HG02970 (cell line): ENCODE data around the gene FILIP1L.
A peak's percentile ranks its signal among the peaks of the same experiment; 100 is the strongest.

ENCODE experiments used
- ATAC-seq: cut with Tn5 transposase; IDR thresholded peaks from one replicate; pipeline ENCODE4 v1.9.1; 2021; ENCODE audit warnings: mild to moderate bottlenecking, moderate library complexity, moderate number of reproducible peaks; ENCODE audit not compliant: unreplicated experiment, low FRiP score

FILIP1L gene

GRCh38 chr3:99877031-99877579, 237.2 kb downstream of the FILIP1L start:
- no peak for ATAC-seq

GRCh38 chr3:99875929-99876841, 238.1 kb downstream of the FILIP1L start:
- peak; percentile 82 for ATAC-seq

- no peak for ATAC-seq
Observed at GRCh38 chr3:99875581-99875928, 238.7 kb downstream of the FILIP1L start.

- no peak for ATAC-seq
Observed at GRCh38 chr3:99874237-99875002, 239.9 kb downstream of the FILIP1L start.

GRCh38 chr3:99873269-99874102, 240.8 kb downstream of the FILIP1L start:
- no peak for ATAC-seq

DNA sequence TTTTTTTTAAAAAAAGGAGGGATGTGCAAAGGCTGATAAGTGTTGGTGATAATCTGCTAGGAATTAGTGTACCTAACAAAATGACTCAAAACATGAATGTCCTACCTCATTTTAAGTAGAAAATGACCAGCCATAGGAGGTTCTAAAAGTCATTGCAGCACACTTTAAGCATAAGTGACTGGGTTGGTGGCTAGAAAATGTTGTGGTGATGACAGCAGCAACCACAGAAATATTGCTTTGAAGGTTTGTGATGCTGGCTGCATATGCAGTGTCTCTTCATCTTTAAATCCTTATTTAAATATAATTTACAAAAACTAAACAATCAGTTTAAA, 241.4 kb downstream of the FILIP1L start:
- no peak for ATAC-seq

DNA sequence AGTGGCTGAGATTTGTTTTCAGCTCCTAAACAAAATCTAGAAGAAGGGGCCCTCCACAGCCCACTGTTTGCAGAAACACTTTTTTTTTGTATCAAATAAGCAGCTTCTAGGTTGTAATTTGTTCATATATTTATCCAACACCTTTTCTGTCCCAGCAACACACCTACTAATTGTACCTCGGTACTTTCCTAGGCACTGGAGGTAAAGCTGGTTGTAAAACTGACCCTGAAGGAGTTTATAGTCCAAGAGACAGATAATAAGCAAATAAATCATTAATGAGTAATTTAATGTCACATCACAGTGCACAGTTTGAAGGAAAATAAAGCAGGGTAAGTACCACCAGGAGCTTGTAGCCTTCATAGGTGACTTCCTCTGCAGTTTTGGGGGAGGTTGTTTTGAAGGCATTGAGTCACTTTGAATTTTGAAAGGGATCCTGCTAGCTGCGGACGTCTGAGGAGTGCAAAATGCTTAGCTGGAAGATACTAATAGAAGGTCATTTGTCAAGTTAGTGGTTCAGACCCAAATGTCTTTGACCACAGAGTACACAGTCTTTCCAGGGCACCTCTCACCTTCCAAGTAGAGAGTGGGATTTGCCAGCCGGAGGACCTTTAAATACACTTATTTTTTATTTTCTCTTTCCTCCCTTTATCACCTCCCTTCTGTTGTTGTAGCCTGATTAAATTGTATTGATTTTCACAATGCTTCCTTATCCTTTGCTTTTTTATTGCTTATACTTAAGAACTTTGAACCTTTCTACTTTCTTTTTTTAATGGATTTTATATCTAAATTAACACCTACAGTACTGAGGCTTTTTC, 242.9 kb downstream of the FILIP1L start:
- ATAC-seq = no peak

DNA sequence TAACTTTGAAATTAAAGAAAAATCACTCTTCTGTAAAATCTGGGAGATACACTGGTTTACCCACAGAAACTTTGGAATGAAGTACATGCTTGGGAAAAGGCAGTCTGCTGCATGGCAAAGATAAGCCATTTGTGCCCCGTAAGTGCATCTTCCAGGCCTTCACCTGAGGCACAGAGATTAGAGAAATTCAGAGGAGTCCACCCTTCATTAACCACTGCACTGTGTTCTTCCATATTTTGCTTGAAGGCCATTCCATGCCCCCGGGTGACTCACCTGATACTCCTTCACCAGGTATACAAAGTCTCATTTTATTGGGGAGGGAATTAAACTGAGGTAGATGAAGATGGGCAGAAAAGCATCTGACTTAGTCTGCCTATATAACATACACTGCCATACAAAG, 243.6 kb downstream of the FILIP1L start:
- ATAC-seq = no peak

- ATAC-seq = no peak
Observed at GRCh38 chr3:99869621-99870020, 244.7 kb downstream of the FILIP1L start.

DNA sequence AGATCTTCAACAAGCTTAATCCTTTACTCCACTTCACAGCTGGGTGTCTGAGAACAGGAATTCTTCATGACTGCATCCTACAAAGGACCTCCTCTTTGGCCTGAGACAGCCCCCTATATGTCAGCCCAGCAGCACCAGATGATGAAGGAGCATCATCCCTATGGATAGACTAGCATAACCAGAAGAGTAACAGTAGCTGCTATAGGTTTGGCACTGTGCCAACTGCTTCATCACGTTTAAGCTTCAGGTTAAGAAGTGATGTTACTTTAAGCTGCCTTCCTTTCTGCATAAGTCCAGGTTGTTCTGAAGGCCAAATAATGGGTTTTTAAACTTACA, 246.0 kb downstream of the FILIP1L start:
- no peak for ATAC-seq

GRCh38 chr3:99867594-99868310, 246.5 kb downstream of the FILIP1L start:
- no peak for ATAC-seq

- no peak for ATAC-seq
Observed at GRCh38 chr3:99866261-99866761, 248.0 kb downstream of the FILIP1L start.

GRCh38 chr3:99865321-99865720, 249.0 kb downstream of the FILIP1L start:
- no peak for ATAC-seq

DNA sequence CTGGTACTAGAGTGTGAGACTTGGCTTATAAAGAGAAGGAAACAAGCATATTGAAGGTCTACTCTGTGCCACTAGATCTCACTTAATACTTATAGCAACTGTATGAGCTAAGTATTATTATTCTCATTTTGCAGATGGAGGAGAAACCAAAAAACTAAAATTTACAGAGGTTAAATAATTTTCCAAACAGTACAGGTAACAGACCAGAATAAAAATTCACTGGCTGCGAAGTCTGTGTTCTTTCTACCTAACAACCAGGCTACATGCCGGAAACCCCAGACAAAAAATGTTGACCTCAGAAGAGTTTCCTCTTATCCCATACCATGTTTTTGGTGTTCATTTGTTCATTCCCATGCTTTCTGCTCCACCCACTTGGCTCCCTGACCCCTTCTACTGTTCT, 250.0 kb downstream of the FILIP1L start:
- ATAC-seq = no peak

GRCh38 chr3:99863588-99863987, 250.7 kb downstream of the FILIP1L start:
- no peak for ATAC-seq

DNA sequence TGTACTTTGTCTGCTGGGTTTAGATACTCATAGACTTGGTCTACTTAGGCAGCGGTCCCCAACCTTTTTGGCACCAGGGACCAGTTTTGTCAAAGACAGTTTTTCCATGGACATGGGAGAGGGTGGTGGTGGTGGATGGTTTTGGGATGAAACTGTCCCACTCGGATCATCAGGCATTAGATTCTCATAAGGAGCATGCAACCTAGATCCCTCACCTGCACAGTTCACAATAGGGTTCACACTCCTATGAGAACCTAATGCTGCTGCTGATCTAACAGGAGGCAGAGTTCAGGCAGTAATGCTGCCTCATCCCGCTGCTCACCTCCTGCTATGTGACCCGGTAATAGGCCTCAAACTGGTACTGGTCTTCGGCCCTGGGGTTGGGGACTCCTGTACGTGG, 251.3 kb downstream of the FILIP1L start:
- no peak for ATAC-seq

- no peak for ATAC-seq
Observed at GRCh38 chr3:99862208-99862607, 252.1 kb downstream of the FILIP1L start.

GRCh38 chr3:99861216-99861615, 253.1 kb downstream of the FILIP1L start:
- ATAC-seq = no peak

GRCh38 chr3:99859825-99860224, 254.5 kb downstream of the FILIP1L start:
- ATAC-seq = no peak
